Activated T-cell treated with anti-CD3 and anti-CD28 coated beads, Interleukin-2, amount 50 U/mL, for 1 hour (primary cell): ENCODE measurements around the gene PATZ1.
"Not testable (repeated sequence)": the region's sequence is repeated elsewhere in the genome, so short reads cannot be mapped to it uniquely, and the experiment has no call there.

ENCODE experiments used
- DNase-seq: peaks from one replicate; pipeline ENCODE4 v3.0.0-alpha.2; 2020

The PATZ1 gene

DNA sequence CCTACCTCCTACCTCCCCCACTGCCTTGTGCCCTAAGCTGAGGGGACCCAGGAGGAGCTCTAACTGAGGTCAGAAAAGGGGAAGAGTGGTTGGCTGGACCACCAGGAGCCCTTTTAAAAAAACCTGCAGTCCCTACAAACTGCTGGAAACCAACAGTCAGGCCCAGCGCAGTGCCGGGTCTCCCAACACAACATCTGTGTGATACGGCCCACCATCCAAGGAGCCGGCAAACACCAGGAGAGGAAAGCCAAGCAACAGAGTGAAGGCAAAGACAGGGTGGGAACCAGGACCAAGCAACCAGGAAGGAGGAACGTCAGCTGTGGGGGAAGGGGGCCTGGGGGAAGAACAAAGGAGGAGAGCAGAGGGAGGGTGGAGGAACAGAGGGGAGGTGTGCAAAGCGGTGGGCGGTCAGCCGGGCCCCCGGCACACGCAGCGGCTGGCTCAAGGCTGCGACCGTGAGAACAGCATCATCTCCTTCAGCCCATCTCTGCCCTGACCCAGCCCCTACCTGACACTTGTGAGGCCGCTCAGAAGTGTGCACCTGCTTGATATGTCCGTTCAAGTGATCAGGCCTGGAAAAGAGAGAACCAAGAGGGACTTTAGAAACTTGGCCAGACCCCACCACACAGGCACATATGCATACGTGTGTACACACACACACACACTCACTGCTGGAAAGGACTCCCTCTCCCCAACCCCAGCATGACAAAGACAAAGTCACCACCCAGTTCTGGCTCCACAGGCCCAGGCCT, 3.6 kb downstream of the PATZ1 start:
- DNase-seq: no peak

DNA sequence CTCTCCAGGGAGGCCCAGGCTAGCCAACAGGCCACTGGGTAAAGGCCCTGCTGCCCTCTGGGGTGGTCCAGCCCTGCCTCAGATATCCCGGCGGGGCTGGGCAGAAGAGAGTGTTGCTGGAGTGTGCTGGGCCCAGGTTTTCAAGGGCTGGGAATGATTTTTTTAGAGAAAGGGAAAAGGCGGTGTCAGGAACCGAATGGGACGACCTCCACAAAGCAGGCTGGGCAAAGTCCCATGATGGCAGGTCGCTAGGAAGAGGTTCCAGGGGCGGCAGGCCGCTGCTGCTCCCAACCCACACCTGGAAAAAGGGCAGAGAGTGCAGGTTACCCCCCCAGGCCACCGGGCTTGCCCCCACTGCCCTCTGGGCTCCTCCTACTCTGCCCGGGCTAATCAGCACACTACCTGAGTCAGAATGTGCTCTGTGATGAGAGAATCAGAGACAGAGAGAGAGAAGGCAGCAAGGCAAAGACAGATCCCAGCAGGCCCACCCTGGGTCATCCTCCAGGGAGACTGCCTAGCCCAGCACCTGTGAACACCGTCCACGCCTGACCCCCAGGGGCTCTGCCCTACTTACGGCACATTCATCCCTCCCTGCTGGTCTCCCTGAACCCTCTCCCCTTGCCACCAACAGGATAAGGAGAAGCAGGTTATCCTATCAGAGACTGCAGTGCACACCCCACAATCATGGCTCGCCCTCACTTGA, 4.6 kb downstream of the PATZ1 start:
- DNase-seq: no peak

DNA sequence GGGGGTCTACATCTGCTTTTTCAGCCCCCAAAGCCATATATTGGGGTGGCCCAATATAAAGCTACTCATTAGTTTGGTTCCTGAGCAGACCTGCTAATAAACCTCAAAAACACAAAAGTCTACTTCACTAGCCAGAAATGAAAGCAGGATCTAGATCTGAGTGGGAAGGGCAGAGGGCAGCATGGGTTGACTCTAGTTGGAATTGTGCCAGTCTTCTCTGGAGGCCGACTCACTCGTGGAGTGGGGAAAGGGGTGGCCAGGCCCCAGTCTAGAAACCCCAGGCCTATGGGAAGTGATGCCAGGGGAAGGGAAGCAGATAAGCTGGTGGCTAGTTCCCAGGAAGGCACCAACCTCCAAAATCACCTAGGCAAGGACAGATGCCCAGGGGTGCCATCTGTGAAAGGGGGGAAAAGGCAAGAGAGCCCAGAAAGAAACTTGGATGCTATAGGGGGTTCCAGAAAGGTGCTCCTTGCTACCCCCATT, 5.3 kb downstream of the PATZ1 start:
- no peak for DNase-seq

DNA sequence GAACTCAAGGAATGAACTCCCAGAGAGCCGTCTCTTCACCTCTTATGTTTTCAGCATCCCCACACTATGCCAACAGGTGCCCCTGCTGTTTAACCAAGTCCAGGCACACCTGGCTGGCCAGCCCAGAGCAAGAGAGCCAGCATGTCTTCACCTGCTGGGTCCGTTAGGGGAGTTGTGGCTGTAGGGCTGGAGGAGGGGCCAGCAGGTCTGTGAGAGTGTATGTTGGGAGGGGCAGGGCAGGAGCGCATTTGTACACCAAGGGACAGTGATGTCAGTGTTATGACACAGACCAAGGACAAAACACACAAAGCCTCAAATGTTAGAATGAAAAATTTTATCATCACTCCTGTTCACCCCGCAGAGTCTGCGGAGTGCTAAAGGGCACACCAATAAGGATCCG, 5.8 kb downstream of the PATZ1 start:
- DNase-seq: no peak

DNA sequence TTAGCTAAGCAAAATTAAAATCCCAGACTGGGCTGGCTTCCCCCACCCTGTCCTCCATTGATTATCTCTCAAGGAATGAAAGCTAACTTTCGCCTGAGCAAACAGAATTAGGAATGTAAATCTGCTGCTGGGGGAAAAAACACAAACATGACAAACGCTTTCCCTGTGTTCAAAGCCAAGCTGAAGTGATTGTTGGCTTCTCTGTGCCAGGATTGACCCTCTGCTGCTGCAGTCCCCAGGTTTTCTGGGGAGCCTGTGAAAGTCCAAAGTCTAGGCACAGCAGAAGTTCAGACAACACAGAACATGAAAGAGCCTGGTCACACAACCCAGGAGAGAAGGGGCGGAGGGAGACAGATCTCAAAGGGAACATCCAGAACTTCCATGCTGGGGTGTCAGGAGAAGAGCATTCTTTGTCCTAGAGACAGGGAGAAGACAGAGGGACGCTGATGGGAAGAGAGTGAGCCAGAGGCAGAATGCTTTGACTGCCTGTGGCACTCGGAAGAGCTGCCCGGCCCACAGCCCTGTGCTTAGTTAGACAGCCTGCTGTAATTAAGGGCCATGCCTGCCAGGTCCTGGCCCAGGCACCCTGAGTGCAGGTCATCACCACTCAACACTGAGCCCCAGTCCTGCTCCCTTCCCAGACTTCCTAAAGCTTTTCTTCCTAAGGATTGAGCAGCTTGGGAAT, 6.9 kb downstream of the PATZ1 start:
- DNase-seq: no peak

DNA sequence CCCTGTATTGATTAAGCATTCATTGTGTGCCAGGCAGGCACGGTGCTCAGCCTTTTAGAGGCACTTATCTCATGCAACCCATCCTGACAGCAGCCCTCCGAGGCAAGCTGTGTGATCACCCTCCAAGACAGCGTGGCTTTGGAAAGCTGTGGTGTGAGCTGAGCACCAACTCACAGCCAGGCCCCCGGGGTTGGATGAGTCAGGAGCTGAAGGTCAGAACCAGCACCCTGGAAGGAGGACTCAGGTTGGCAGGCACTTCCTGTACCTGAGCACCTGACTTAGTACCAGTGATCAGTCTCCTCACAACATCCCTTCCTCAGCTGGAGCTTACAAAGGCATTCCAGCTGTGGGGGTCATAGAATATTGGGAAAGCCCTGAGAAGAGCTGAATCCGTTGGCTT, 9.0 kb downstream of the PATZ1 start:
- no peak for DNase-seq

DNA sequence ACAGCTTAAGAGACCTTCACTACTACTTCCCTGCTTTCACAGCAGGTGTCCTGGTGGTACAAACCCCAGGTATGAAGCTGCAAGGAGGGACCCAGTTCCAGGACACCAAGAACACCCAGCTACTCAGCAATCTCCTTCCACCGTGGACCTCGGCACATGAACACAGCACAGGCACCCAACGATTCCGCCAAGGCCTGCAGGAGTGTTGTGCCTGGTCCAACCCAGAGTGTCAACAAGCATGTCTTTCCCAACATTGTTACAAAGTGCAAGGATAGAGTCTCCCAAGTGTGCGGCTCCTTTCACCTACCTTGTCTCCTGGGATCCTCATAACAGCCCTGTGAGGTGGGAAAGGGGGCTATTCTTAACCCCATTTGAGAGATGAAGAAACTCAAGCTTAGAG, 11.8 kb downstream of the PATZ1 start:
- DNase-seq: no peak

DNA sequence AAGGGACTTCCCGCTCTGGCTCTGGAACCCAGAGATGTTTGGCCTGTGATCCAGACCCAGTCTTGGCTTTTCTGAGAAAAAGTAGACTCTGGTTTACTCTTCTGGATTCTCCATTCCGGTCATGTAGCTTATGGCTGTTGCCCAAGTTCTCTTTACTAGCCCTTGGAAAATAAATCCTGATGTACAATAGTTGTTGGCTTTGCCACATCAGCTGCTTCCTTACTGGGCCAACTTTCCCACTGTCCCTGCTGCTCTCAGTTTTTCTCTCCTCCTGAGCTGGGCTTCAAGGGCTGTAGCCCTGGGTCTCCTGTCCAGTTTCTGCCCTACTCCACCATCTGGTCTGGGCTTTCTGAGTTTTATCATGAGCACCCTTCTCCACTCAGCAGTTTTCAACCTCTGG, 12.5 kb downstream of the PATZ1 start:
- DNase-seq: no peak

DNA sequence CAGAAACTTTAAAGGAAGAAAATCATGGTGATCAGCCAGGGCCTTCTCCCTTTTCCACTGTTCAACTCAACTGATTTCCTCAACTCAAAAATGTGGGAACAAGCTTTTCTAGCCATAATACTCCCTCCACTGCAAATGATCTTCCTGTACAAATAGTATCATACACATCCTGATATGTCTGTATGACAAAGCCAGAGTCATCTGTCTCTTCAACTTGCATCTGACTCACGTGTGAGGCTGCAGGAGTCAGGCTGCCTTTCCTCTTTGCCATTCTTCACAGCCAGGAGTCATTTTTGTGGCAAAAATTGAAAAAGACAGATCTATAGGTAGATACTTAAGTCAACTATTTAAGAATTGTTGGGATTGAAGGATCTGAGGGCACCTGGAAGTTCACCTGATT, 13.3 kb downstream of the PATZ1 start:
- no peak for DNase-seq

DNA sequence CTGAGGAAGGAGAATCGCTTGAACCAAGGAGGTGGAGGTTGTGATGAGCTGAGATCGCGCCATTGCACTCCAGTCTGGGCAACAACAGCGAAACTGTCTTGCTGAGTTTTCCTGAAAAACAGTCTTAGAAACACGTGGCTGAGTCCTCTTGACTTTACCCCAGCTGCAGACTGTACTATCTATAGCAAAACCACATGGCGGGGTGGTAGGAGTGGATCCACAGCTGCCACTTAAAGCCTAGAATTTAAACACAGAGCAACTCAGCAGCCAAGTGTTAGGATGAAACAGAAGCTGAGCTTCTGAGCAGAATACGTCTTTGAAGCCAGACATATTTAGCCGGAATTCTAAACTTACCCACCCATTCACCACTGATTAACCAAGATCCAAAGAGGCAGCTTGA, 14.1 kb downstream of the PATZ1 start:
- DNase-seq: no peak

DNA sequence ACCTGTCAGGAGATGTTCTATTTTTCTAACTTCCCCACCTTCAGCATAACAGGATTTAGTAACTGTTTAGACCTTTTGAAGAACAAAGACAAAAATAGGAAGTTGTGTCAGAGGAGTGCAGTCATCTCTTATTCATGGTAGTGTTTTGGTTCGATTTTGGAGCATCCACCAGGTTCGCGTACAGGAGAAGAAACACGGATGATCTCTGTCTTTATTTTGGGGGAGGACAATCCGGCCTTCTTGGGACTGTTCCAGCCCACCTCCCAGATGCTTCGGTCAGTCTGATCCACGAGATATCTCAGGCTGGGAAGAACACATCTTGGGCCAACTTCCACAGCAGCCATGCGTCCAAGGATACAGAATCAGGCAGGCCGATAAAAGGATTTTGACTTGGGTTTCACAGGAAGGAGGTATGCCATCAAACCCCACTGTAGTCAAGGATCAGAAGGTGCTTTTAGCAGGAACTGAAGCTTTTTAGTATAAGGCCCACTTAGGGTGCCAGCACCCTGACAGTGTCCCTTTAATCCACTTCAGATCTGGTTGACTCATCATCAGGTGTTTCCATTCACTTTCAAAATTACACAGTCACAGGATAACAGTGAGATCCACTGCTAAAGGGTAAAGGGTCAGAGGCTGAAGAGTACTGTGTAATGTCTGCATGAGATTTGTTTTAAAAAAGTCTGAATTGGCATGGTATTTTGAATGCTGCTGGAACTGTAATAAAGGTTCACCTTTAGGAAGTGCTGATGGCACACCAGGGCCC, 16.5 kb downstream of the PATZ1 start:
- no peak for DNase-seq

DNA sequence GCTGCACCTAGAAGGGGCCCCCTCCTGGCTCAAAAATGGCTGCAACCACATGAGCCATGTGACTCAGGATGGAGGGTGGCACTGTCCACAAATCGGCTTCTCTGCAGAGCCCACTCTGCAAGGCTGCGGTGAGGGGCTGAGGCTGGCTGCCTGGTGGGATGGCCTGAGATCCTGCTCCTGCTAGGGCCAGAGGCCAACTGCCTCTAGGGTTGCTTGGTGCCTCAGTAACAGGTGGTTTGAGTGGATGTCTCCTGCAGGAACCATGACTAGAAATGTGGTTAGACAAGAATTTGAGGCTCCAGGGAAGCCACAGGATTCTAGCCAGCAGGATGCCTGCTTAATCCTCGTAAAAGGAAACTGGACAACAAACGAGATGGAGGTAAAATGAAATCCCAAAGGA, 17.1 kb downstream of the PATZ1 start:
- no peak for DNase-seq

DNA sequence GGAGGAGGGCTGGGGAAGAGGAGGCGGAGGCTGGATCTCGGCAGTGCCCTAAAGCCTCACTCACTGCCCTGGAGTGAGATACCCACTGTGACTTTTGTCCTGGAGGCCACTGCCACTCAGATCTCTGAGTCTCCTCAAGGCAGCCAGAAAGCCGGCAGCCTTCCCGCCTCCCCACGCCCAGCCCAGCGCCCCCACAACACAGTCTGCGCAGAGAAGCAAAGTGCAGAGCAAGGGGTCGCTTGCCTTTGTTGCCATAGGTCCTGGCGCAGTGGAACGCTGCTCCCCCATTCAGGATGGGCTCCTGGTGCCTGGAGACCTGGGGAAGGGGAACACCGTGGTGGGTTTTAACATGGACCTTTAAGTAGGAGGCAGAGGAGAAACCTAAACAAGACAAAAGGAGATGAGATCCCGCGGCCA, 17.6 kb downstream of the PATZ1 start:
- no peak for DNase-seq

DNA sequence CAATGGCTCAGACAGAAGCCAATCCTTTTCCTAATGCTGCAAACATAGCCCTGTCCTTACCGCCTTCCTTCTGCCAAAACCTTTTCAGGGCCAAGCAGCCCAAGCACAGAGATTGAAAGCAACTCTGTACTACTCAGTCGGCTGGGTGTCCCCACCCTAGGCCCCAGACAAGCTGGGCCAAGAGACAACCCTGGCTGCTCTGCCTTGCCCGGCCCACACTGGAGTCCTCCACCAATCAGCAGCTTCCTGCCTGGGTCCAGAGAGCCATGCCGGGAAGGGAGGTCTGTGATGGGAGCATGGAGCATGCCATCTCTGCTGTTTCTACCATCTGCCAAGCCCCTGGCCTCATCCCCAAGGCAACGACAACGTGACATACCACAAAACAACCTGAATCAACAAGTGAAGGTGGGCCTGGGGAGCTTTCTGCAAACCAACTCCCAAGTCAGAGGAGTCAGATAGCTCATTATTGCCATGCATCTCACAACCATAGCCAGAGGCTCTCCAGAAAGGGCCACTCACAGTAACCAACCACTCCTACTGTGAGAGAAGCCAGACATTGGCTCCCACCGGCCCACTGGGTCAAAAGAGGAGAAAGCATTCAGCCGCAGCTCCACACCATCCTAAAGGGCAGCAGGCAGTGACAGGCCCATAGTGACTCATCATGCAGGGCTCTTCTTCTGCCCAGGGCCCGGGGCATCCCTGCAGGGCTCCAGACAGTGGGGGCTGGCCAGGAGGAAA, 18.2 kb downstream of the PATZ1 start:
- DNase-seq: no peak

DNA sequence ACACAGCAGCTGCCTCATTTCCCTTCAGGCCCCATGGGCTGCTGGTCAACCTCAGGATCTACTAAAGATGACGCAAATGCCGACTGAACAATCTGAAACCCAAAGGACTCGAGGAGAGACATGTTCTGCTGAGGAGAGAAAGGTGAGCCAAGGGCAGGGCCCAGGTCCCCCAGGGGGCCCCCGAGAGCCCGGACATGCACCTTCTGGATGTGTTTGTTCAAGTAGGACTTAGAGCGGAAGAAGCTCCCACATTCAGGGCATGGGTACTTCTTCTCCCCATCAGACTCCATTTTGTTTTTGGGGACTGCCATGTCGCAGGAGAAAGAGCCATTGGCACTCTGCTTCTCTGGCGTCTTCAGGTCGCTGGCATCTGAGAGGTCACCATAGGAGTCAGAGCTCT, 19.3 kb downstream of the PATZ1 start:
- no peak for DNase-seq

DNA sequence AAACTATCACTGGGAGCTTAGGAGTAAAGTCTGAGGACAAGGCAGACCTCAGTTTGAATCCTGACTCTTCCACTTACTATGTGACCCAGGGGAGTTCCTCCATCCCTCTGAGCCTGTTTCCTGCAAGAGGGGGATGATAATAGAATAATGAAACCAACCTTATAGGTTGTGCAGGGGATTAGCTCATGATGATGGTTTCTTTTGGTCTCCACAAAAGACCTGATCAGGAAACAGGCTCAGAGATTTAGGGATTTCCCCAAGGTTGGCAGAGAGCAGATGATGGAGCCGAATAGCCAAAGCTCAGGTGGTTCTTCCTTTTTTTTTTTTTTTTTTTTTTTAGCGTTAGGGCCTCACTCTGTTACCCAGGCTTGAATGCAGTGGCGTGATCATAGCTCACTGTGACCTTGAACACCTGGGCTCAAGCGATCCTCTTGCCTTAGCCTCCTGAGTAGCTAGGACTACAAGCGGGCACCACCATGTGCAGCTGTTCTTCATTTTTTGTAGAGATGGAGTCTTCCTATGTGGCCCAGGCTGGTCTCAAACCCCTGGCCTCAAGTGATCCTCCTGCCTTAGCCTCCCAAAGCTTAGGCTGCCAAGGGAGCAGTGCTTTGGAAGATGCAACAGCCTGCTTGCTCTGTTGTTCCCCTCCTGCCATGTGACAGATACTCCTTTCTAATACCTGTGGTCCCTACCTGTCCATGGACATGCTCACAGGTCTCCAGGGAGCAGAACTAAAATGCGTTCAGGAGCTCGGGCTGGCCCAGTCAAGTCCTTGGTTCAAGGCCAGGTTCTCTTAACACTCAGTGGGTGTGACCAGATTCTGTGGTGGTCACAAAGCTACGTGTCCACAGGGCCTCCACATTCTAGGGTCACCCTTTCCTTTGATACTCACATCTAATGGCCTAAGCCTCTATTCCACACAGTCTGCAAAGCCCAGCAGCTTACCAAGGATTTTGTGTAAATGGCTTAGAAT, 22.3 kb downstream of the PATZ1 start:
- DNase-seq: no peak

DNA sequence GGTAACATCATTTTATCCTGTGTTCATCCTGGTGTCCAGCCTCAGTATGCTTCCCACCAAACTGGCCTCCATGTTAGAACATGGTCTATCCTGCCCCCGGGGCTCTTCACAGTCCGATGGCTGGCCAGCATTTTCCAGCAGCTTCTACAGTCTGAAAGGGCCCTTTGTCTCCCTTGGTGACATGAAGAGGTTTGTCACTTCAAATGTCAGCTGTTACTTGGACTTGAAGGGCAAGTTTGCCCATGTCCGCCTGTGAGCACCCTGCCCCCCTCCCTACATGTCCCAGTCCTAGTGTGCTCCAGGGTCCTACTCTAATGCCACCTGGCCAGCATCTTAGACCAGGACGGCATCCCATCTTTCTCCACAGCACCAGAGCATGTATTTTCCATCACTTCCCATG, 24.7 kb downstream of the PATZ1 start:
- no peak for DNase-seq

DNA sequence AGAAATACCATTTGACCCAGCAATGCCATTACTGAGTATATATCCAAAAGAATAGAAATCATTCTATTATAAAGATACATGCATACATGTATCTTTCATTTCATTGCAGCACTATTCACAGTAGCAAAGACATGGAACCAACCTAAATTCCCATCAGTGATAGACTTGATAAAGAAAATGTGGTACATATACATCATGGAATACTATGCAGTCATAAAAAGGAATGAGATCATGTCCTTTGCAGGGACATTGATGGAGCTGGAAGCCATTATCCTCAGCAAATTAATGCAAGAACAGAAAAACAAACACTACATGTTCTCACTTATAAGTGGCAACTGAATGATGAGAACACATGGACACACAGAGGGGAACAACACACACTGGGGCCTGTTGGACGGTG, 31.9 kb downstream of the PATZ1 start:
- DNase-seq: not testable (repeated sequence)

DNA sequence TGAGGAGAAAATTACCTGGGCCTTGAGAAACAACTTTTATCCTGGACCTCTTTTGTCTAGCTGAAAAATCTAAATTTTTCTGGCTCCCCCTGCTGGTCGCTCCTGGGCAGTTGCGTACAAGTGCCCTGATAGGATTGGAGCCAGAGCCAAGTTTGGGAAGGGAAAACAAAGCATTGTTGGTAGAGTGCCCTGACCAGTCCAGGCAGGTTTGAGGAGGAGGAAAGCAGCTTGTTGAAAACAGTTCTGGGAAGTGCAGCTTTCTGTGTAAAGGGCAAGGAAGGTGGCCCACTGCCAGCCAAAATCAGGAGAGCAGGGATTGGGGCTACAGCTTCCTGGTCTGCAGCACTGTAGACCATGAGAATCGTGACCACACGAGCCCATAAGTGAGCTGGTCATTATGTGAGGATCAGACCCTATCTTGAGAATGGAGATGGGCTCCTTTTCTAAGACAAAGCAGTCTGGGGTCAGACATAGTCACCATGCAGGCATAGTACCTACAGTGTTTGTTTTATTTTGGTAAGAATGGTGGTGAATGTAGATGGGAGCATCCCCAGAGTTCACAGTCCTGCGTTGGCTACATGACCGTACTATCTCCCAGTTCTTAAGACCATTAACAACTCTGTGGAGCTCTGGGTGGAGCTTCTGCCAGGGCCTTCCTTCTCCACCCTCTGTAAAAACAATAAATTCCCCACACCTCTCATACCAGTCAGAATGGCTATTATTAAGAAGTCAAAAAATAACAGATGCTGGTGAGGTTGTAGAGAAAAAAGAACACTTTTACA, 32.6 kb downstream of the PATZ1 start:
- DNase-seq: peak; percentile 71

DNA sequence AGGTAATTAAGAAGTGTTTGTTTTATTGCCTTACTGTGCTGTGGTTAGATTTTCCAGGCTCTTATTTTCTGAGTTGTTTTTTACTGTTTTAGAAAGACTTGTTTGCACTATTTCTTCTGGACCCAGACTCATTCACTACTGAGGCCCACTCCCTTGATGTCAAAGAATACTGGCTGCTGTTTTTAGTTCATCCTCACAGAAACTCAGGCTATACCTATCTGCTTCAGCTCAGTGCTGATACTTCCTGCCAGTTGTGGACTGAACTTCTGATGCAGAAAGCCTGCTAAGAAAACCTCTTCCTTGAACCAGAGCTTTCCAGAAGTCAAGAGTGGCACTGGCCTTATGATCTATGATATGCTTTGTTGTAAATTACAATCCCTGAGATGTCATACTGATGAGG, 38.0 kb downstream of the PATZ1 start:
- no peak for DNase-seq
